Neural cell (in vitro differentiated cells): Measurements from ENCODE around the gene GPAM.

Experiments
- EP300 ChIP-seq: fragments of 450-650 bp; conservative IDR thresholded peaks from 2 replicates; pipeline ENCODE4 v1.6.1; 2014; ENCODE audit warnings: antibody characterized with exemption, mild to moderate bottlenecking, moderate library complexity; ENCODE audit not compliant: poor library complexity, severe bottlenecking
- EZH2 ChIP-seq: fragments of 200-600, 300-800 bp; shearing (Covaris generic), sonication (generic); IDR thresholded peaks from 2 replicates; pipeline ENCODE4 v1.6.1; 2014; ENCODE audit warnings: antibody characterized with exemption, low read length, borderline replicate concordance, mild to moderate bottlenecking; ENCODE audit not compliant: insufficient read depth, poor library complexity, severe bottlenecking
- POLR2AphosphoS5 ChIP-seq: IDR thresholded peaks from 2 replicates; pipeline ENCODE4 v1.6.1; 2012
- RAD21 ChIP-seq: fragments of 450-650 bp; conservative IDR thresholded peaks from 2 replicates; pipeline ENCODE4 v1.6.1; 2014; ENCODE audit warnings: antibody characterized with exemption, mild to moderate bottlenecking, moderate library complexity
- SMC3 ChIP-seq: fragments of 450-650 bp; conservative IDR thresholded peaks from 2 replicates; pipeline ENCODE4 v1.6.1; 2014; ENCODE audit warnings: antibody characterized with exemption, mild to moderate bottlenecking, moderate library complexity; ENCODE audit not compliant: poor library complexity
- TF ChIP-seq, protein P1 (sequence below): fragments of 450-650 bp; IDR thresholded peaks from 2 replicates; pipeline ENCODE4 v1.5.1; 2014; ENCODE audit warnings: antibody characterized with exemption, mild to moderate bottlenecking, moderate library complexity; ENCODE audit not compliant: poor library complexity, severe bottlenecking

- TF ChIP-seq, protein P1, sequence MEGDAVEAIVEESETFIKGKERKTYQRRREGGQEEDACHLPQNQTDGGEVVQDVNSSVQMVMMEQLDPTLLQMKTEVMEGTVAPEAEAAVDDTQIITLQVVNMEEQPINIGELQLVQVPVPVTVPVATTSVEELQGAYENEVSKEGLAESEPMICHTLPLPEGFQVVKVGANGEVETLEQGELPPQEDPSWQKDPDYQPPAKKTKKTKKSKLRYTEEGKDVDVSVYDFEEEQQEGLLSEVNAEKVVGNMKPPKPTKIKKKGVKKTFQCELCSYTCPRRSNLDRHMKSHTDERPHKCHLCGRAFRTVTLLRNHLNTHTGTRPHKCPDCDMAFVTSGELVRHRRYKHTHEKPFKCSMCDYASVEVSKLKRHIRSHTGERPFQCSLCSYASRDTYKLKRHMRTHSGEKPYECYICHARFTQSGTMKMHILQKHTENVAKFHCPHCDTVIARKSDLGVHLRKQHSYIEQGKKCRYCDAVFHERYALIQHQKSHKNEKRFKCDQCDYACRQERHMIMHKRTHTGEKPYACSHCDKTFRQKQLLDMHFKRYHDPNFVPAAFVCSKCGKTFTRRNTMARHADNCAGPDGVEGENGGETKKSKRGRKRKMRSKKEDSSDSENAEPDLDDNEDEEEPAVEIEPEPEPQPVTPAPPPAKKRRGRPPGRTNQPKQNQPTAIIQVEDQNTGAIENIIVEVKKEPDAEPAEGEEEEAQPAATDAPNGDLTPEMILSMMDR, result no peak
- no peak for TF ChIP-seq POLR2AphosphoS5
- no peak for TF ChIP-seq RAD21
- TF ChIP-seq EP300, result no peak
- no peak for TF ChIP-seq SMC3
- no peak for TF ChIP-seq EZH2
Observed at GRCh38 chr10:112126172-112126571, 57.4 kb downstream of the GPAM start.
